Vein endothelial cell (primary cell): ENCODE measurements around the gene LRRC49. TPM values are rescaled to one million over a fixed set of nuclear protein-coding genes. Genes with fewer than 3 reads are reported as not detected.

Source experiments
- total RNA-seq: library from RNA; depleted of rRNA; stranded (reverse); fragments of >200 nt; gene quantifications from 2 replicates; pipeline ENCODE4 v1.2.3, GENCODE V29; 2012

Gene LRRC49
- total RNA-seq: 4.9 and 6.8 TPM in 2 replicates

GRCh38 chr15:70892002-70892911 lies at the start of gene LRRC49, which contains the start of gene THAP10:
LRRC49 (plus strand) TSS chr15:70892826; CDS start chr15:70892895, 69 bp downstream.
THAP10 (minus strand) TSS chr15:70892433; CDS start chr15:70892272, 161 bp downstream.

GRCh38 chr15:70853973-70854665 lies 38.5 kb upstream of the LRRC49 start, which contains the start of gene LARP6:
LARP6 (minus strand) TSS chr15:70854157; CDS start chr15:70854088, 69 bp downstream.

Other genes with a start within 250 kb of the LRRC49 start
- gene UACA, start 129.3 kb upstream of the LRRC49 start, total RNA-seq: 119 and 175 TPM in 2 replicates
- 12.1 and 14.7 TPM in 2 replicates for gene LARP6, start 38.7 kb upstream of the LRRC49 start, total RNA-seq
- 1.6 and 2.8 TPM in 2 replicates for gene THAP10, start 393 bp upstream of the LRRC49 start, total RNA-seq
- gene THSD4, start 222.6 kb downstream of the LRRC49 start, total RNA-seq: 34.6 and 44.1 TPM in 2 replicates